Loucy (cell line): ENCODE data around the gene TANGO2.

Source experiments
- H2AFZ ChIP-seq: fragments of 200-600 bp; sonication (generic); 2 replicates; pipeline ENCODE4 v1.6.0; 2016; ENCODE audit warnings: antibody characterized with exemption, mild to moderate bottlenecking, low read length, moderate library complexity
- H3F3A ChIP-seq: fragments of 200-600 bp; 2 replicates; pipeline ENCODE4 v1.6.0; 2016; ENCODE audit warnings: antibody characterized with exemption, low read depth, mild to moderate bottlenecking
- H3K27me3 ChIP-seq: fragments of 200-600 bp; sonication (generic); 2 replicates; pipeline ENCODE4 v1.6.1; 2014; ENCODE audit warnings: low read length, mild to moderate bottlenecking; ENCODE audit not compliant: insufficient read depth, poor library complexity, severe bottlenecking
- H3K36me3 ChIP-seq: fragments of 200-600 bp; sonication (generic); 2 replicates; pipeline ENCODE4 v1.6.1; 2016; ENCODE audit warnings: low read length; ENCODE audit not compliant: insufficient read depth
- H3K4me1 ChIP-seq: fragments of 200-600 bp; sonication (generic); 2 replicates; pipeline ENCODE4 v1.5.1; 2014; ENCODE audit warnings: low read length, mild to moderate bottlenecking; ENCODE audit not compliant: insufficient read depth, poor library complexity, severe bottlenecking
- H3K4me2 ChIP-seq: fragments of 200-600 bp; sonication (generic); 2 replicates; pipeline ENCODE4 v1.6.0; 2014; ENCODE audit warnings: antibody characterized with exemption, low read length, low read depth, mild to moderate bottlenecking; ENCODE audit not compliant: poor library complexity, severe bottlenecking
- H3K4me3 ChIP-seq: fragments of 200-600 bp; sonication (generic); 2 replicates; pipeline ENCODE4 v1.5.1; 2014; ENCODE audit warnings: low read length, mild to moderate bottlenecking, mixed read lengths; ENCODE audit not compliant: poor library complexity, severe bottlenecking
- H3K79me2 ChIP-seq: fragments of 200-600 bp; sonication (generic); 2 replicates; pipeline ENCODE4 v1.6.1; 2014; ENCODE audit warnings: low read length; ENCODE audit not compliant: insufficient read depth
- H3K9ac ChIP-seq: fragments of 200-600 bp; sonication (generic); 2 replicates; pipeline ENCODE4 v1.6.0; 2014; ENCODE audit warnings: mild to moderate bottlenecking, low read depth, low read length, moderate library complexity; ENCODE audit not compliant: poor library complexity, severe bottlenecking
- H3K9me2 ChIP-seq: fragments of 200-600 bp; sonication (generic); replicated peaks from 2 replicates; pipeline ENCODE4 v1.6.1; 2016; ENCODE audit warnings: low read depth, low read length, mixed read lengths
- H3K9me3 ChIP-seq: fragments of 200-600 bp; sonication (generic); 2 replicates; pipeline ENCODE4 v1.6.1; 2014; ENCODE audit warnings: mild to moderate bottlenecking, antibody characterized with exemption, low read length, low read depth; ENCODE audit not compliant: insufficient read depth
- H4K20me1 ChIP-seq: fragments of 200-600 bp; sonication (generic); 2 replicates; pipeline ENCODE4 v1.6.0; 2014; ENCODE audit warnings: antibody characterized with exemption, low read length, mild to moderate bottlenecking; ENCODE audit not compliant: insufficient read depth, poor library complexity, severe bottlenecking
- CTCF ChIP-seq: fragments of 200-600 bp; sonication (generic); conservative IDR thresholded peaks from 2 replicates; pipeline ENCODE4 v1.5.1; 2014; ENCODE audit warnings: mild to moderate bottlenecking, antibody characterized with exemption, low read length
- EZH2phosphoT487 ChIP-seq: fragments of 200-600 bp; IDR thresholded peaks from 2 replicates; pipeline ENCODE4 v1.6.1; 2018; ENCODE audit warnings: antibody characterized with exemption, mild to moderate bottlenecking, moderate library complexity, borderline replicate concordance

TANGO2 gene

GRCh38 chr22:20062766-20063083 lies 41.8 kb downstream of the TANGO2 start:
- H3K4me3 ChIP-seq: no peak overlapping the region
- H3K4me2 ChIP-seq: no peak overlapping the region
- H3F3A ChIP-seq: no peaks in the 10 kb centered on the region
- H3K79me2 ChIP-seq: no peaks in the 10 kb centered on the region
- no peak for TF ChIP-seq EZH2phosphoT487
- TF ChIP-seq CTCF: no peak
- no peaks in the 10 kb centered on the region for H3K27me3 ChIP-seq
- H3K36me3 ChIP-seq: no peaks in the 10 kb centered on the region; the same call in 1 of the 2 replicates
- no peaks in the 10 kb centered on the region for H3K9me2 ChIP-seq
- no peaks in the 10 kb centered on the region for H4K20me1 ChIP-seq
- no peaks in the 10 kb centered on the region for H3K4me1 ChIP-seq
- H2AFZ ChIP-seq: no peak overlapping the region
- H3K9ac ChIP-seq: no peak overlapping the region
- no peaks in the 10 kb centered on the region for H3K9me3 ChIP-seq

- Histone ChIP-seq H3K4me1 (no peaks in the 10 kb centered on the region), H4K20me1 (no peaks in the 10 kb centered on the region), H3K9me3 (no peaks in the 10 kb centered on the region), H3K9ac (no peak overlapping the region), H3K27me3 (no peaks in the 10 kb centered on the region), H3K4me3 (no peak overlapping the region), H3K79me2 (no peaks in the 10 kb centered on the region), H3K9me2 (no peaks in the 10 kb centered on the region), H3K36me3 (no peaks in the 10 kb centered on the region; the same call in 1 of the 2 replicates), H3F3A (no peaks in the 10 kb centered on the region), H2AFZ (no peak overlapping the region), H3K4me2 (no peak overlapping the region)
- TF ChIP-seq EZH2phosphoT487: no peak
- no peak for TF ChIP-seq CTCF
Observed at GRCh38 chr22:20063271-20064139, 42.6 kb downstream of the TANGO2 start.

- H3K4me1 ChIP-seq: no peaks in the 10 kb centered on the region
- H3K79me2 ChIP-seq: no peaks in the 10 kb centered on the region
- no peaks in the 10 kb centered on the region; the same call in 1 of the 2 replicates for H3K36me3 ChIP-seq
- H3K9ac ChIP-seq: no peak overlapping the region
- no peaks in the 10 kb centered on the region for H3K27me3 ChIP-seq
- no peak overlapping the region for H2AFZ ChIP-seq
- H3K4me3 ChIP-seq: no peak overlapping the region
- no peaks in the 10 kb centered on the region for H3F3A ChIP-seq
- no peak for TF ChIP-seq CTCF
- no peak for TF ChIP-seq EZH2phosphoT487
- H3K9me2 ChIP-seq: no peaks in the 10 kb centered on the region
- no peak overlapping the region for H3K4me2 ChIP-seq
- H3K9me3 ChIP-seq: no peaks in the 10 kb centered on the region
- H4K20me1 ChIP-seq: no peaks in the 10 kb centered on the region
Observed at GRCh38 chr22:20064140-20064480, 43.2 kb downstream of the TANGO2 start.
